HUES64 (cell line): ENCODE measurements around the gene NT5DC4.

ENCODE experiments used
- H3K27ac ChIP-seq: 2 replicates; pipeline ENCODE4 v1.7.0; 2013; ENCODE audit warnings: low read depth, low read length, inconsistent platforms
- H3K27me3 ChIP-seq: 2 replicates; pipeline ENCODE4 v1.6.1; 2013; ENCODE audit warnings: mild to moderate bottlenecking, low read length; ENCODE audit not compliant: insufficient read depth
- H3K36me3 ChIP-seq: 2 replicates; pipeline ENCODE4 v1.6.1; 2013; ENCODE audit warnings: mild to moderate bottlenecking, low read length; ENCODE audit not compliant: insufficient read depth
- H3K4me1 ChIP-seq: 2 replicates; pipeline ENCODE4 v1.6.1; 2013; ENCODE audit warnings: mild to moderate bottlenecking, low read length, moderate library complexity; ENCODE audit not compliant: insufficient read depth
- H3K4me3 ChIP-seq: 2 replicates; pipeline ENCODE4 v1.5.1; 2013; ENCODE audit warnings: mild to moderate bottlenecking, low read length, moderate library complexity
- H3K9ac ChIP-seq: 2 replicates; pipeline ENCODE4 v1.6.1; 2013; ENCODE audit warnings: mild to moderate bottlenecking, low read depth, low read length
- H3K9me3 ChIP-seq: 2 replicates; pipeline ENCODE4 v1.6.1; 2013; ENCODE audit warnings: low read depth, low read length; ENCODE audit not compliant: insufficient read depth
- WGBS: fragments of 150-250, 120-280 bp; methylation state at CpG from one replicate; pipeline ENCODE4 v1.1.7; 2013; ENCODE audit warnings: missing lambda C conversion rate; 5-methylcytosine and 5-hydroxymethylcytosine counted together

Gene NT5DC4

GRCh38 chr2:112758711-112759110 lies 37.9 kb downstream of the NT5DC4 start:
- 90% methylated on average over 2 of the region's 2 CpGs for WGBS
- no peak overlapping the region for H3K4me3 ChIP-seq
- no peaks in the 10 kb centered on the region for H3K27me3 ChIP-seq
- peaks cover 83% of the 10 kb centered on the region for H3K36me3 ChIP-seq
- H3K9me3 ChIP-seq, result no peaks in the 10 kb centered on the region
- peaks cover 6% of the 10 kb centered on the region for H3K4me1 ChIP-seq
- no peak overlapping the region for H3K27ac ChIP-seq
- no peak overlapping the region for H3K9ac ChIP-seq

GRCh38 chr2:112760149-112760548 lies 39.3 kb downstream of the NT5DC4 start:
- Histone ChIP-seq H3K27ac (no peak overlapping the region), H3K9me3 (no peaks in the 10 kb centered on the region), H3K4me1 (peaks cover 6% of the 10 kb centered on the region), H3K9ac (no peak overlapping the region), H3K4me3 (no peak overlapping the region), H3K27me3 (no peaks in the 10 kb centered on the region), H3K36me3 (peaks cover 69% of the 10 kb centered on the region)
- WGBS, result 100% methylated on average over 1 of the region's 1 CpG

- H3K27me3 ChIP-seq, result no peaks in the 10 kb centered on the region
- H3K27ac ChIP-seq, result no peak overlapping the region
- WGBS, result 95% methylated on average over 4 of the region's 4 CpGs
- no peaks in the 10 kb centered on the region for H3K9me3 ChIP-seq
- H3K9ac ChIP-seq, result no peak overlapping the region
- peaks cover 6% of the 10 kb centered on the region for H3K4me1 ChIP-seq
- no peak overlapping the region for H3K4me3 ChIP-seq
- peaks cover 49% of the 10 kb centered on the region for H3K36me3 ChIP-seq
Measured at GRCh38 chr2:112762276-112762675, 41.5 kb downstream of the NT5DC4 start.

- H3K9ac ChIP-seq, result peak within 1 kb of the TSS; percentile 66
- peak within 1 kb of the TSS; percentile 91 for H3K4me3 ChIP-seq
- peak within 1 kb of the TSS; percentile 59; the same call in 1 of the 2 replicates for H3K27ac ChIP-seq
- no peaks in the 10 kb centered on the region for H3K9me3 ChIP-seq
- peaks cover 30% of the 10 kb centered on the region for H3K36me3 ChIP-seq
- H3K4me1 ChIP-seq, result peaks cover 6% of the 10 kb centered on the region
- no peaks in the 10 kb centered on the region for H3K27me3 ChIP-seq
- WGBS, result under 1% methylated on average over 79 of the region's 79 CpGs
Measured at GRCh38 chr2:112764071-112765044, 43.5 kb downstream of the NT5DC4 start, which contains the start of gene CKAP2L. CKAP2L (minus strand) TSS chr2:112764609; CDS start chr2:112764598, 11 bp downstream.

- 68% methylated on average over 3 of the region's 4 CpGs for WGBS
- H3K9me3 ChIP-seq, result no peaks in the 10 kb centered on the region
- peak overlapping the region; percentile 91 for H3K4me3 ChIP-seq
- peaks cover 6% of the 10 kb centered on the region for H3K4me1 ChIP-seq
- no peak overlapping the region for H3K27ac ChIP-seq
- H3K36me3 ChIP-seq, result peaks cover 21% of the 10 kb centered on the region
- H3K27me3 ChIP-seq, result no peaks in the 10 kb centered on the region
- no peak overlapping the region for H3K9ac ChIP-seq
Measured at GRCh38 chr2:112765251-112765650, 44.4 kb downstream of the NT5DC4 start.

GRCh38 chr2:112767693-112768330 lies 47.0 kb downstream of the NT5DC4 start:
- no peaks in the 10 kb centered on the region for H3K9me3 ChIP-seq
- H3K27me3 ChIP-seq, result no peaks in the 10 kb centered on the region
- no peak overlapping the region for H3K9ac ChIP-seq
- no peak overlapping the region for H3K4me3 ChIP-seq
- peaks cover 6% of the 10 kb centered on the region for H3K4me1 ChIP-seq
- no peaks in the 10 kb centered on the region for H3K36me3 ChIP-seq
- no peak overlapping the region for H3K27ac ChIP-seq
- WGBS, result 86% methylated on average over 6 of the region's 6 CpGs

- Histone ChIP-seq H3K9me3 (no peaks in the 10 kb centered on the region), H3K9ac (no peak overlapping the region), H3K27me3 (no peaks in the 10 kb centered on the region), H3K4me3 (no peak overlapping the region), H3K27ac (no peak overlapping the region), H3K36me3 (no peaks in the 10 kb centered on the region), H3K4me1 (peaks cover under 1% of the 10 kb centered on the region; the same call in 1 of the 2 replicates)
- WGBS, result 90% methylated on average over 1 of the region's 1 CpG
Measured at GRCh38 chr2:112768432-112768831, 47.6 kb downstream of the NT5DC4 start.

- WGBS, result 86% methylated on average over 3 of the region's 4 CpGs
Measured at GRCh38 chr2:112772322-112772721, 51.5 kb downstream of the NT5DC4 start.

GRCh38 chr2:112772911-112773475 lies 52.2 kb downstream of the NT5DC4 start:
- no peaks in the 10 kb centered on the region for H3K4me1 ChIP-seq

More at GRCh38 chr2:112772322-112772721, 51.5 kb downstream of the NT5DC4 start:
- no peak overlapping the region for H3K9ac ChIP-seq
- no peaks in the 10 kb centered on the region for H3K4me1 ChIP-seq
- no peak overlapping the region for H3K27ac ChIP-seq
- no peaks in the 10 kb centered on the region for H3K27me3 ChIP-seq
- H3K4me3 ChIP-seq, result no peak overlapping the region
- no peaks in the 10 kb centered on the region for H3K36me3 ChIP-seq
- H3K9me3 ChIP-seq, result no peaks in the 10 kb centered on the region

GRCh38 chr2:112773556-112773955 lies 52.7 kb downstream of the NT5DC4 start:
- 93% methylated on average over 1 of the region's 2 CpGs for WGBS
- Histone ChIP-seq H3K27me3 (no peaks in the 10 kb centered on the region), H3K36me3 (no peaks in the 10 kb centered on the region), H3K4me3 (no peak overlapping the region), H3K27ac (no peak overlapping the region), H3K9me3 (no peaks in the 10 kb centered on the region), H3K9ac (no peak overlapping the region), H3K4me1 (no peaks in the 10 kb centered on the region)

More at GRCh38 chr2:112772911-112773475, 52.2 kb downstream of the NT5DC4 start:
- Histone ChIP-seq H3K27me3 (no peaks in the 10 kb centered on the region), H3K4me3 (no peak overlapping the region), H3K9me3 (no peaks in the 10 kb centered on the region), H3K36me3 (no peaks in the 10 kb centered on the region), H3K27ac (no peak overlapping the region), H3K9ac (no peak overlapping the region)
- 94% methylated on average over 2 of the region's 2 CpGs for WGBS
